ENCODE data around the gene TEKT5. TPM values are rescaled to one million over a fixed set of nuclear protein-coding genes. Genes with fewer than 3 reads are reported as not detected.
"Not testable (repeated sequence)": the region's sequence is repeated elsewhere in the genome, so short reads cannot be mapped to it uniquely, and the experiment has no call there.

Gene TEKT5
- total RNA-seq, 1 donor from 2014 or later: not detected

DNA sequence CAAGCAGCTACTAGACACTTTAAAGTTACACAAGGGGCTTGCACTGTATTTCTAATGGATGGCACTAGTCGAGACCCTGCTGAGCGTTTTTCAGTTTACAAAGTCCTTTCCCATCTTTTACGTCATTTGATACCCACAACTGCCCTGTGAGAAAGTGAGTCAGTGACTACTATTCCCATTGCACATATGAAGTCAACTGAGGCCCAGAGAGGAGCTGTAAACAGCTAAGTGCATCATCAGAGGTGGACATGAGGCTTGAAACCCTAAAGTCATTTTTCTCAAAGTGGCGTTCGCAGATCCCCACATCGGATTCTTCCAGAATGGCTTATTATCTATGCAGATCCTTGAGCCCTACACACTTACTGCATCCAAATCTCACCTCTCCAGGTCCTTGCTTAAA, 50.6 kb downstream of the TEKT5 start:
- no peak overlapping the region for H3K4me3 Mint-ChIP-seq
- no peaks in the 10 kb centered on the region for H3K36me3 Mint-ChIP-seq (ENCODE audit: low read depth)
- no peak overlapping the region for H3K27ac Mint-ChIP-seq
- no peak for DNase-seq
- no peaks in the 10 kb centered on the region for H3K4me1 Mint-ChIP-seq
- H3K9me3 Mint-ChIP-seq: no peaks in the 10 kb centered on the region
- H3K27me3 Mint-ChIP-seq: peaks cover 2% of the 10 kb centered on the region
- intact Hi-C loops (cut with micrococcal nuclease): no loop called here

DNA sequence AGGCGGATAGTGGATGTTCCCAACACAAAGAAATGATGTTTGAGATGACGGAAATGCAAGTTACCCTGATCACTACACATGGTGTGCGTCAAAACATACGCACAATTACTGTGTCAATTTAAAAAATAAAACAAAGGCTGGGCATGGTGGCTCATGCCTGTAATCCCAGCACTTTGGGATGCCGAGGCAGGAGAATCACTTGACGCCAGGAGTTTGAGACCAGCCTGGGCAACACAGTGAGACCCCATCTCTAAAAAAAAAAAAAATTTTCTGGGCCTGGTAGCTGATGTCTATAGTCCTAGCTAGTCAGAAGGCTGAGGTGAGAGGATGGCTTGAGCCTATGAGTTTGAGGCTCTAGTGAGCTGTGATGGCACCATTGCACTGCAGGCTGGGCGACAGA, 51.8 kb downstream of the TEKT5 start:
- H3K27me3 Mint-ChIP-seq: peaks cover 2% of the 10 kb centered on the region
- no peak overlapping the region for H3K4me3 Mint-ChIP-seq
- DNase-seq: no peak
- H3K27ac Mint-ChIP-seq: no peak overlapping the region
- H3K4me1 Mint-ChIP-seq: no peaks in the 10 kb centered on the region
- no peaks in the 10 kb centered on the region for H3K9me3 Mint-ChIP-seq
- no peaks in the 10 kb centered on the region for H3K36me3 Mint-ChIP-seq (ENCODE audit: low read depth)
- intact Hi-C loops (cut with micrococcal nuclease): no loop called here

DNA sequence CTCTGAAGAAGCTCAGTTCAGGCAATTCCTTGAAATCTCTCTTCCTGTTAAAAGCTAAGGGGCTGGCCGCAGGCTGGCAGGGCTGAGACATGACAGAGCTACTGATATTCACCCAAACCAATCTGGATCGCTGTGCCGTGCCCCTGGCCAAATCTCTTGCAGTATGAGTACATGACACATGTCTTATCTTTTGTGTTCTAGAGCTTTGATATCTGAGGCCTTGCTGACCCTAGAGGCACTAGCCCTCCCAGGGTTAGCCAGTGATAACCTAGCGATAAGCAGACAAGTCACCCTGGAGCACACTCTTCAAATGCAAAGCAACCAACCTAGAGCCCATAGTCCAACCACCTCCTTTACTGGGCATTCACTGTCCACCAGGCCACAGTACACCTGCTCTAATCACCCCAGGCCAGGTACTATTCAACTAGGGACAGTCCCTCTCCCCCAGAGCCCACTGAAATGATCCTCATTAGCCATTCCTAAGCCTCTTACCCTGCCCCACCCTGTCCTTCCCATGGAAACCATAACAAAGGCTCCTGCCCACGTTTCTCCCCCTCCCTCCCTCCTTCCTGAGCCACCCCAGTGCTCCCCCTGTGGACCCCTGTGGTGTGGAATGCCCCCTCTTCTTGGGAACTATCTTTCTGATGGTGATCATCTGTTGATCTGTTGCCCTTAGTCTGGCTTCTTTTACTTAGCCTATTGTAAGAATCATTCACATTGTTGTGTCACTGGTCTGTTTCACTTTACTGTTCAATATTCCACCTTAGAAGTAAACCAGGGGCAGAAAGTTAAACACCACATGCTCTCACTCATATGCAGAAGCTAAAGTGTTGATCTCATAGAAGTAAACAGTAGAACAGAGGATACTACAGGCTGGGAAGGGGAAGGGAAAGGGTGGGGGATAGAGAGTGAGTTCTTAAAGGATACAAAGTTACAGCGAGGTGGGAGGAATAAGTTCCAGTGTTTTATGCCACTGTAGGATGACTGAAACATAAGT, 52.5 kb downstream of the TEKT5 start:
- Mint-ChIP-seq H3K4me3 (no peak overlapping the region), H3K36me3 (ENCODE audit: low read depth) (no peaks in the 10 kb centered on the region), H3K27me3 (peaks cover 2% of the 10 kb centered on the region), H3K4me1 (no peaks in the 10 kb centered on the region), H3K9me3 (no peaks in the 10 kb centered on the region), H3K27ac (no peak overlapping the region)
- no peak for DNase-seq
- intact Hi-C loops (cut with micrococcal nuclease): no loop called here

DNA sequence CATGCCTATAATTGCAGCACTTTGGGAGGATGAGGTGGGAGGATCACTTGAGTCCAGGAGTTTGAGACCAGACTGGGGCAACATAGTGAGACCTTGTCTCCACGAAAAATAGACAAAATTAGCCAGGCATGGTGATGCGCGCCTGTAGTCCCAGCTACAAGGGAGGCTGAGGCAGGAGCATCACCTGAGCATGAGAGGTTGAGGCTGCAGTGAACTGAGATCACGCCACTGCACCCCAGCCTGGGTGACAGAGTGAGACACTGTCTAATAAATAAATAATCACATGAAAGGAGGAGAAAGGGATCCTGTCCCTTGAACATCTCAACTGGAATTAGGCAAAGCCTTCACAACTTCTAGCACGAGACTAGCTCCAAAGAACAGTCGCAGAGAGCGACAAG, 53.2 kb downstream of the TEKT5 start:
- peaks cover 2% of the 10 kb centered on the region for H3K27me3 Mint-ChIP-seq
- no peaks in the 10 kb centered on the region for H3K4me1 Mint-ChIP-seq
- no peak overlapping the region for H3K27ac Mint-ChIP-seq
- H3K4me3 Mint-ChIP-seq: no peak overlapping the region
- no peak for DNase-seq
- H3K9me3 Mint-ChIP-seq: no peaks in the 10 kb centered on the region
- no peaks in the 10 kb centered on the region for H3K36me3 Mint-ChIP-seq (ENCODE audit: low read depth)
- intact Hi-C loops (cut with micrococcal nuclease): no loop called here

DNA sequence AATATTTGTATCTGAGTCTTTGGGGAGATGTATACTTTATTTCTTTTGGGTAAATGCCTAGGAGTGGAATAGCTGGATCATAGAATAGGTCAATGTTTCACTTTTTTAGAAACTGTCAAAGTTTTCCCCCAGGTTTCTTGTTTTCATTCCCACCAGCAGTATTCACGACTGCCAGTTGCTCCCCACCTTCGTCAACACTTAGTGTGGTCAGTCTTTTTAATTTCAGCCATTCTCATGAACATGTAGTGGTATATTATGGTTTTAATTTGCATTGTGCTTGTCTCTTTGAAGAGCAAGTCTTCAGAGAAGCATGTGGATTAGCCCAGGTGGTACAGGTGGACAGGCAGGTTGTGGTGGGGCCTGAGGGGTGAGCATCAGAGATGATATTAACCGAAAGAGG, 53.8 kb downstream of the TEKT5 start:
- Mint-ChIP-seq H3K27ac (no peak overlapping the region), H3K9me3 (no peaks in the 10 kb centered on the region), H3K4me3 (no peak overlapping the region), H3K27me3 (peaks cover 2% of the 10 kb centered on the region), H3K4me1 (no peaks in the 10 kb centered on the region), H3K36me3 (ENCODE audit: low read depth) (no peaks in the 10 kb centered on the region)
- DNase-seq: no peak
- intact Hi-C loops (cut with micrococcal nuclease): no loop called here

DNA sequence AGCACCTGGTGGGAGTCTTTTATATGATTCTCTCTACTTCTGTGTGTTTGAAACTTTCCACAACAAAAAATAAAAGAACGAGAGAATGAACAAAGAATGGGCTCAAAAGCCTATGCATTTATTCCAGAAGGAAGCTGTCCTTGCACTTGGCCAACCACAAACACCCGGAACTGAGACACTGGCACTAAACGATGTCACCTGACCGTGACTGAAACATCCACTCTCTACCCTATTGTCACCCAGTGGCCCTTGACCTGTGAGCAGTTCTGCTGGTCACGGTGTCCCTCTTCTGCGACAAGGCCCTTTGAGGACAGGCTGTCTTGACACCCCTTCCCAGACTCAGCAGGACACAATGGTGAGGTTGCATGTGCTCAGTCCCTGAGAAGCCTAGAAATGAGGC, 56.6 kb downstream of the TEKT5 start:
- intact Hi-C loops (cut with micrococcal nuclease): no loop called here
- no peaks in the 10 kb centered on the region for H3K36me3 Mint-ChIP-seq (ENCODE audit: low read depth)

DNA sequence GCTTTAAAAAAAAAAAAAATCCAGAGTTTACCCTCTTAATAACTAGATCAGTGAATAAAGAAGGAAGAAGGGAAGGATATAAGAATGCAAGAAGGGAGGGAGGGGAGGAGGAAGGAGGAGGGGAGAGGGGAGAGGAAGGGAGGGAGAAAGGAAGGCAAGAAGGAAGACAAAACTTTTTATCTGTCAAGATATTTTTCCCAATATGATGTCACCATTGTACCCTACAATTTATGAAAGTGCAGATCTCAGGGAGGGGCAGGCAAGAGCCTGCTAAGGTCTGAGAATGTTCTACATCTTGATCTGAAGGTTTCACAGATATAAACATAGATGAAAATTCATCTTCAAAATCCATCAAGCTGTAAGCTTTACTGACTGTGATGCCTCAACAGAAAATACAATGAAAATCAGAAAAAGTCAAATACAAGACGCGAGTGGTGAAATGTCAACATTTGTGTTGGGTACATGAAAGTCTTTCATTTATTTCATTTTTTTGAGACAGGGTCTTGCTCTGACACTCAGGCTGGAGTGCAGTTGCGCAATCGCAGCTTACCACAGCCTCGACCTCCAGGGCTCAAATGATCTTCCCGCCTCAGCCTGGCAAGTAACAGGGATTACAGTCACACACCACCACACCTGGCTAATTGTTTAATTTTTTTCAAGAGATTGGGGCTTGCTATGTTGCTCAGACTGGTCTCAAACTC, 57.2 kb downstream of the TEKT5 start:
- H3K36me3 Mint-ChIP-seq (ENCODE audit: low read depth): no peaks in the 10 kb centered on the region
- DNase-seq: no peak
- H3K9me3 Mint-ChIP-seq: no peaks in the 10 kb centered on the region
- no peaks in the 10 kb centered on the region for H3K4me1 Mint-ChIP-seq
- no peak overlapping the region for H3K27ac Mint-ChIP-seq
- intact Hi-C loops (cut with micrococcal nuclease): no loop called here
- H3K4me3 Mint-ChIP-seq: no peak overlapping the region
- H3K27me3 Mint-ChIP-seq: peaks cover 2% of the 10 kb centered on the region

More for the DNA sequence above, 56.6 kb downstream of the TEKT5 start:
- Mint-ChIP-seq H3K4me3 (no peak overlapping the region), H3K4me1 (no peaks in the 10 kb centered on the region), H3K9me3 (no peaks in the 10 kb centered on the region), H3K27ac (no peak overlapping the region), H3K27me3 (peaks cover 2% of the 10 kb centered on the region)
- DNase-seq: no peak

DNA sequence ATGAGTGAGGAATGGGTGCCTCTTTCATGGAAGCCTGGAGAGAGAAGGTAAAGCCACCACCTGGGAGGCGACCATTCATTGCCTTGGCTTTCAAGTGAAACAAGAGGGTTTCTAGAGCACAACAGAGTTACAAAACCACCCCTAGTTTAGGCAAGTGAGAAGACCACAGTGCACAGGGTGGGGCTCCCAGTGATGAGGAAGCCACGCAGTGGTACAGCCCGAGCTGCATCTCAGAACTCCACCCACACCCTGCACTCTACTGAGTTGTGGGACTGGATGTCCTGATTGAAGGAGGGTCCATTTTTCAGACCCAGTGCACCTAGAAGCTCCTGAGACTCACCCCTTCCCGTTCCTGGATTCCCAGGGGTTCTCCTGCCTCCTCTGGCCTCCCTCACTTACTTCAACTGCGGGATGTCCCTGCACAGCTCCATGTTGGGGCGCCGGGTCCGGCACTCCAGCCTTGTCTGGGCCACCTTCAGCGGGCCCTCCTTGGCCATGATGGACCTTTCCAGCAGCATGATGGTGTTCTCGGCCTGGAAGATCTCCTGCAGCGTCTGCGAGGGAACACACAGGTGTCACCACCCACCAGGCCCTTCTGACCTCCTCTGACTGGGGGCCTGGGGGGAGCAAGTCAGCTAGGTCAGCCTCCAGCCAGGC, 59.2 kb downstream of the TEKT5 start:
- H3K4me3 Mint-ChIP-seq: no peak overlapping the region
- H3K27ac Mint-ChIP-seq: no peak overlapping the region
- peaks cover 2% of the 10 kb centered on the region for H3K27me3 Mint-ChIP-seq
- DNase-seq: no peak
- intact Hi-C loops (cut with micrococcal nuclease): no loop called here
- H3K4me1 Mint-ChIP-seq: no peaks in the 10 kb centered on the region
- no peaks in the 10 kb centered on the region for H3K9me3 Mint-ChIP-seq
- H3K36me3 Mint-ChIP-seq (ENCODE audit: low read depth): no peaks in the 10 kb centered on the region

DNA sequence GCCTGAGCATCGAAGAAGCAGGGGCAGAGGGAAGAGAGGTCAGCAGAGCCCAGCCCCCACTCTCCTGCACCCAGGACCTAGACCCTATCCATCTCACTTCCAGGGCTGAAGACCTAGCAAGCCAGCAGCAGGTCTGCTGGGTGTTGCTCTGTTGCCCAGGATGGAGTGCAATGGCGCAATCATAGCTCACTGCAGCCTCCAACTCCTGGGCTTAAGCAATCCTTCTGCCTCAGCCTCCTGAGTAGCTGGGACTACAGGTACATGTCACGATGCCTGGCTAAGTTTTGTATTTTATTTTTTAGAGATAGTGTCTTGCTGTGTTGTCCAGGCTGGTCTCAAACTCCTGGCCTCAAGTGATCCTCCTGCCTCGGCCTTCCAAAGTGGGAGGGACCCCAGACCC, 61.3 kb downstream of the TEKT5 start:
- intact Hi-C loops (cut with micrococcal nuclease); H3K4me3 Mint-ChIP-seq; H3K36me3 Mint-ChIP-seq (ENCODE audit: low read depth); H3K27me3 Mint-ChIP-seq; H3K4me1 Mint-ChIP-seq; H3K27ac Mint-ChIP-seq; DNase-seq; H3K9me3 Mint-ChIP-seq: not testable (repeated sequence)

DNA sequence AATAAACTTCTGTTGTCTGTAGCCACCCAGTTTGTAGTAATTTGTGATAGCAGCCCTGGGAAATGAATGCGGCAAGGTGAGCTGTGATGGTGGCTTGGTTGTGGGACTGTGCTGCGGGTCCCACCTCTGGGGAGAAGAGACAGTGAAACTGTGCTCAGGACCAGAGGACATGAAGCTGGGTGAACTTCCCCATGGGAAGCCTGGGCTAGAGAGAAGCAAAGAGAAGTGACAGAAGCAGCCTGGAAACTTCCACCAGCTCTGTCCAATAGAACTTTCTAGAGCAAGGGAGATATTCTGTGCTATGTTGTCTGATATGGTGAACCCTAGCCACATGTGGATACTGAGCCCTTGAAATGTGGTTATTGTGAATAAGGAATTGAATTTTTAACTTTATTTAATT, 62.8 kb downstream of the TEKT5 start:
- DNase-seq: no peak
- intact Hi-C loops (cut with micrococcal nuclease): no loop called here
- Mint-ChIP-seq H3K4me1 (no peaks in the 10 kb centered on the region), H3K9me3 (no peaks in the 10 kb centered on the region), H3K36me3 (ENCODE audit: low read depth) (no peaks in the 10 kb centered on the region), H3K4me3 (no peak overlapping the region), H3K27me3 (no peaks in the 10 kb centered on the region), H3K27ac (no peak overlapping the region)

DNA sequence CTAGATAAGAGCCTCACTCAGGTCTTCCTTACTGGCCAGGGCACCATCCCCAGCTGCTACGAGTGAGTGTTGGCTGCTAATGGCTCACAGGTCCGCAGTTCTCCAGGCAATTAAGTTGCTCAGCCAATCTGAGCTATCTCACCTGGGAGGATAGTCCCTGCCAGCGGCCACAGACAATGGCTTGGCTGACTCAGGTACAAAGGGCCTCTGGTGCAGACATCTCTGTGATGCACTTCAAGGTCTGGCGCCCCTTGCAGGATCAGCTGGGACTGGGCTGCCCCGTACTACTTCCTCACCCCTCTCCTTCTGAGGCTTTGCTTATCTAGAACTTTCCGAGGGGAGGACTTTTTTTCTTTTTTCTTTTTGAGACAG, 65.2 kb downstream of the TEKT5 start:
- no peaks in the 10 kb centered on the region for H3K4me1 Mint-ChIP-seq
- no peaks in the 10 kb centered on the region for H3K9me3 Mint-ChIP-seq
- H3K4me3 Mint-ChIP-seq: no peak overlapping the region
- intact Hi-C loops (cut with micrococcal nuclease): no loop called here
- H3K36me3 Mint-ChIP-seq (ENCODE audit: low read depth): no peaks in the 10 kb centered on the region
- H3K27ac Mint-ChIP-seq: no peak overlapping the region
- DNase-seq: no peak
- H3K27me3 Mint-ChIP-seq: no peaks in the 10 kb centered on the region

DNA sequence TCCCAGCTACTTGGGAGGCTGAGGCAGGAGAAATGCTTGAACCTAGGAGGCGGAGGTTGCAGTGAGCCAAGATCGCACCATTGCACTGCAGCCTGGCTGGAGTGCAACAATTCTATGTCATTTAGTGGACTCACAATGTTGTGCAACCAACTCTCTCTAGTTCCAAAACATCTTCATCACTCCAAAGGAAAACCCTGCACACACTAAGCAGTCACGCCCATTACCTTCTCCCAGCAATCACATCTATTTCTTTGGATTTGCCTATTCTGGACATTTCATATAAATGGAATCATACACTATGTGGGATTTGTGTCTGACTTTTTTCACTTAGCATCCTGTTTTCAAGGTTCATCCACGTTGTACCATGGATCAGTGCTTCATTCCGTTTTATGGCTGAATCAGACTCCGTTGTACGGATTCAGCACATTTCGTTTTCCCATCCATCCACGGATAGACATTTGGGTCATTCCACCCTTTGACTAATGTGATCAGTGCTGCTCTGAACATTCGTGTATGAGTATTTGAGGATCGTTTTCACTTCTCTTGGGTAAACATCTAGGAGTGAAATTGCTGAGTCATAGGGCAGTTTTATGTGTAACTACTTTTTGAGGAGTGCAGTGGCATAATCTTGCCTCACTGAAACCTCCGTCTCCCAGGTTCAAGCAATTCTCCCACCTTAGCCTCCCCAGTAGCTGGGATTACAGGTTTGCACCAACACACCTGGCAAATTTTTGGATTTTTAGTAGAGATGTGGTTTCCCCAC, 69.0 kb downstream of the TEKT5 start:
- no peaks in the 10 kb centered on the region for H3K27me3 Mint-ChIP-seq
- H3K4me3 Mint-ChIP-seq: no peak overlapping the region
- no peaks in the 10 kb centered on the region for H3K36me3 Mint-ChIP-seq (ENCODE audit: low read depth)
- no peak overlapping the region for H3K27ac Mint-ChIP-seq
- H3K9me3 Mint-ChIP-seq: no peaks in the 10 kb centered on the region
- DNase-seq: no peak
- H3K4me1 Mint-ChIP-seq: no peaks in the 10 kb centered on the region
- intact Hi-C loops (cut with micrococcal nuclease): no loop called here

DNA sequence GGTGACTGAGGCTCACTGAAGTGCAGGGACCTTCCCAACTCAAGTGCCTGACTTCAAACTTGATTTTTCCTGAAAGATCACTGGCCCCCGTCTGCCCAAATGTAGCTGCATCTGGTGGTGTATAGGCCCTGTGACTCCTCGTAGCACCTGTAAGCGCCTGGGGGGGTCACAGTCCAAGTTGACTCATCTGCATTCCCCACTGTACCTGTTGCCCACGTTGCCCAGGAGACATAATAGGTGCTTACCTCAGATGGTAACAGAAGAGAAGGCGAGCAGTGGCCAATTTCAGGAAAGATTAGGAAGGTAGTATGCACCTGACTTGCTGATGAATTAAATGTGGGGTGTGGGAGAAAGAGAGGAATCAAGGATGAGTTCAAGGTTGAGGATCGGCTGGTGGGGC, 70.2 kb downstream of the TEKT5 start:
- Mint-ChIP-seq H3K27ac (no peak overlapping the region), H3K4me3 (no peak overlapping the region), H3K27me3 (peaks cover 5% of the 10 kb centered on the region), H3K4me1 (peaks cover 3% of the 10 kb centered on the region), H3K9me3 (no peaks in the 10 kb centered on the region), H3K36me3 (ENCODE audit: low read depth) (no peaks in the 10 kb centered on the region)
- intact Hi-C loops (cut with micrococcal nuclease): no loop called here
- DNase-seq: no peak

All from activated CD4-positive, alpha-beta T cell treated with anti-CD3 and anti-CD28 coated beads, Interleukin-2, amount 10 ng/mL, durations not matched to agents 24 days and 14 days (primary cell).